Muscle of leg (tissue), 11 donors: ENCODE data around the gene LRMDA. TPM values are rescaled to one million over a fixed set of nuclear protein-coding genes. Genes with fewer than 3 reads are reported as not detected.

Source experiments
- DNase-seq: peaks from one replicate; pipeline ENCODE4 v3.0.0; 2013
- H3K27ac ChIP-seq: one replicate; pipeline ENCODE4 v1.5.1; 2013; ENCODE audit warnings: mild to moderate bottlenecking, low read length, control low read depth
- H3K27me3 ChIP-seq: one replicate; pipeline ENCODE4 v1.6.1; 2013; ENCODE audit warnings: low read length; ENCODE audit not compliant: control insufficient read depth, insufficient read depth
- H3K36me3 ChIP-seq: one replicate; pipeline ENCODE4 v1.6.1; 2013; ENCODE audit warnings: low read length; ENCODE audit not compliant: control insufficient read depth, insufficient read depth
- H3K4me1 ChIP-seq: one replicate; pipeline ENCODE4 v1.6.1; 2013; ENCODE audit warnings: low read length; ENCODE audit not compliant: control insufficient read depth, insufficient read depth
- H3K4me3 ChIP-seq: one replicate; pipeline ENCODE4 v1.5.1; 2013; ENCODE audit warnings: low read length, control low read depth
- H3K9me3 ChIP-seq: replicated peaks from 2 replicates; pipeline ENCODE4 v1.6.1; 2013; ENCODE audit warnings: low read depth, low read length; ENCODE audit not compliant: control insufficient read depth
- WGBS: methylation state at CpG from one replicate; pipeline ENCODE4 v1.1.5; 2013; ENCODE audit warnings: missing lambda C conversion rate; ENCODE audit not compliant: insufficient coverage; 5-methylcytosine and 5-hydroxymethylcytosine counted together
- polyA plus RNA-seq, 8 donors: library from polyadenylated mRNA; unstranded; fragments of 120-200 nt; gene quantifications; one replicate each; pipeline versions ENCODE4 v1.2.1 to v1.2.3, GENCODE V29; 2013; ENCODE audit warnings: inconsistent platforms in 1 of 8, low replicate concordance in 1 of 8; ENCODE audit not compliant: insufficient read length in 8 of 8, insufficient read depth in 1 of 8
- total RNA-seq: library from RNA; stranded (reverse); fragments of 120-200 nt; gene quantifications from one replicate; pipeline ENCODE4 v1.2.4, GENCODE V29; 2013

Gene LRMDA
- total and polyA plus RNA-seq, 9 donors: 4.8 to 7.9 (median 5.7) TPM

- H3K36me3 ChIP-seq: peaks cover 7% of the 10 kb centered on the region
- peaks cover 81% of the 10 kb centered on the region for H3K27me3 ChIP-seq
- H3K9me3 ChIP-seq: no peaks in the 10 kb centered on the region
- under 1% methylated on average over 81 of the region's 88 CpGs for WGBS
- peaks cover 34% of the 10 kb centered on the region for H3K4me1 ChIP-seq
- DNase-seq: peak; percentile 100
- H3K27ac ChIP-seq: peak within 1 kb of the TSS; percentile 99
- H3K4me3 ChIP-seq: peak within 1 kb of the TSS; percentile 87
Measured at GRCh38 chr10:75401569-75402485, 29.6 kb upstream of the LRMDA start, which contains the start of gene ZNF503. Gene ZNF503 (minus strand): TSS chr10:75401764. CDS start chr10:75401419, 345 bp downstream.

- Histone ChIP-seq H3K27ac (peak overlapping the region; percentile 86), H3K9me3 (no peaks in the 10 kb centered on the region), H3K27me3 (peaks cover 81% of the 10 kb centered on the region), H3K4me3 (peak overlapping the region; percentile 87), H3K4me1 (peaks cover 39% of the 10 kb centered on the region), H3K36me3 (peaks cover 7% of the 10 kb centered on the region)
- DNase-seq: no peak
- WGBS: 0% methylated on average over 38 of the region's 42 CpGs
Measured at GRCh38 chr10:75402486-75403143, 28.8 kb upstream of the LRMDA start.

- peaks cover 7% of the 10 kb centered on the region for H3K36me3 ChIP-seq
- H3K27ac ChIP-seq: peak overlapping the region; percentile 86
- whole genome bisulfite sequencing: under 1% methylated on average over 30 of the region's 56 CpGs
- peak; percentile 72 for DNase-seq
- peaks cover 46% of the 10 kb centered on the region for H3K4me1 ChIP-seq
- H3K4me3 ChIP-seq: peak overlapping the region; percentile 87
- H3K27me3 ChIP-seq: peaks cover 84% of the 10 kb centered on the region
- H3K9me3 ChIP-seq: no peaks in the 10 kb centered on the region
Measured at GRCh38 chr10:75403144-75403938, 28.1 kb upstream of the LRMDA start.

- DNase-seq: peak; percentile 26
- Histone ChIP-seq H3K27ac (peak overlapping the region; percentile 20), H3K4me3 (peak overlapping the region; percentile 87), H3K27me3 (peaks cover 84% of the 10 kb centered on the region), H3K4me1 (peaks cover 54% of the 10 kb centered on the region), H3K36me3 (peaks cover under 1% of the 10 kb centered on the region), H3K9me3 (no peaks in the 10 kb centered on the region)
- WGBS: 4% methylated on average over 52 of the region's 58 CpGs
Measured at GRCh38 chr10:75403939-75404814, 27.2 kb upstream of the LRMDA start.

- H3K9me3 ChIP-seq: no peaks in the 10 kb centered on the region
- H3K27me3 ChIP-seq: peaks cover 84% of the 10 kb centered on the region
- no peaks in the 10 kb centered on the region for H3K36me3 ChIP-seq
- H3K27ac ChIP-seq: no peak overlapping the region
- peak; percentile 29 for DNase-seq
- H3K4me1 ChIP-seq: peaks cover 58% of the 10 kb centered on the region
- H3K4me3 ChIP-seq: peak overlapping the region; percentile 87
- 23% methylated on average over 45 of the region's 56 CpGs for WGBS
Measured at GRCh38 chr10:75404815-75405597, 26.4 kb upstream of the LRMDA start.

- H3K4me1 ChIP-seq: peaks cover 51% of the 10 kb centered on the region
- no peak overlapping the region for H3K4me3 ChIP-seq
- peak; percentile 30 for DNase-seq
- no peak overlapping the region for H3K27ac ChIP-seq
- no peaks in the 10 kb centered on the region for H3K9me3 ChIP-seq
- H3K27me3 ChIP-seq: peaks cover 84% of the 10 kb centered on the region
- 56% methylated on average over 36 of the region's 39 CpGs for WGBS
- no peaks in the 10 kb centered on the region for H3K36me3 ChIP-seq
Measured at GRCh38 chr10:75405598-75406461, 25.6 kb upstream of the LRMDA start.

GRCh38 chr10:75406462-75407223 is 24.8 kb upstream of the LRMDA start:
- Histone ChIP-seq H3K36me3 (no peaks in the 10 kb centered on the region), H3K27me3 (peaks cover 84% of the 10 kb centered on the region), H3K9me3 (no peaks in the 10 kb centered on the region), H3K4me1 (peaks cover 50% of the 10 kb centered on the region), H3K4me3 (no peak overlapping the region), H3K27ac (no peak overlapping the region)
- DNase-seq: no peak
- WGBS: 80% methylated on average over 21 of the region's 29 CpGs

GRCh38 chr10:75407224-75407712 is 24.2 kb upstream of the LRMDA start:
- no peak overlapping the region for H3K27ac ChIP-seq
- 48% methylated on average over 37 of the region's 37 CpGs for WGBS
- H3K4me3 ChIP-seq: peak overlapping the region; percentile 48
- peaks cover 50% of the 10 kb centered on the region for H3K4me1 ChIP-seq
- no peak for DNase-seq
- peaks cover 84% of the 10 kb centered on the region for H3K27me3 ChIP-seq
- H3K36me3 ChIP-seq: no peaks in the 10 kb centered on the region
- no peaks in the 10 kb centered on the region for H3K9me3 ChIP-seq
